ENCODE results near the gene SORCS3.

DNA sequence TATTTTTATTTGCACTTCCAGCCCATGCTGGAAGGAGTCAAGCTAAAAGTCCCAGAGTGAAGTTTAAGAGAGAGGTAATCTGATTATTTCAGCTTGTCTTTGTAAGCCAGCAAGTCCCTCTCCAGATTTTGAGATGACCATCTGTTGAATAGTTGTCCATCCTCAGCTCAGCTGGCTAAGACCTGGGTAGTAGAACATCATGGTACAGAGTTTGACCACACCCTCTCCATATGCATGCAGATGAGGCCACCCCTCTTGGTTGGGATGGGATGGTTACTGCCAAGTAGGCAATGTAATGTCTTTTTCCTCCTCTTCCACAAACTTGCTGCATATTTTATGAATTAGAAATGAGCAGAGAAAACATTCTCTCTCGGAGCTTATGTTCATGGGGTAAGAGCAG, 639.8 kb downstream of the SORCS3 start:
- TF ChIP-seq, protein P1, sequence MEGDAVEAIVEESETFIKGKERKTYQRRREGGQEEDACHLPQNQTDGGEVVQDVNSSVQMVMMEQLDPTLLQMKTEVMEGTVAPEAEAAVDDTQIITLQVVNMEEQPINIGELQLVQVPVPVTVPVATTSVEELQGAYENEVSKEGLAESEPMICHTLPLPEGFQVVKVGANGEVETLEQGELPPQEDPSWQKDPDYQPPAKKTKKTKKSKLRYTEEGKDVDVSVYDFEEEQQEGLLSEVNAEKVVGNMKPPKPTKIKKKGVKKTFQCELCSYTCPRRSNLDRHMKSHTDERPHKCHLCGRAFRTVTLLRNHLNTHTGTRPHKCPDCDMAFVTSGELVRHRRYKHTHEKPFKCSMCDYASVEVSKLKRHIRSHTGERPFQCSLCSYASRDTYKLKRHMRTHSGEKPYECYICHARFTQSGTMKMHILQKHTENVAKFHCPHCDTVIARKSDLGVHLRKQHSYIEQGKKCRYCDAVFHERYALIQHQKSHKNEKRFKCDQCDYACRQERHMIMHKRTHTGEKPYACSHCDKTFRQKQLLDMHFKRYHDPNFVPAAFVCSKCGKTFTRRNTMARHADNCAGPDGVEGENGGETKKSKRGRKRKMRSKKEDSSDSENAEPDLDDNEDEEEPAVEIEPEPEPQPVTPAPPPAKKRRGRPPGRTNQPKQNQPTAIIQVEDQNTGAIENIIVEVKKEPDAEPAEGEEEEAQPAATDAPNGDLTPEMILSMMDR (optimal IDR thresholded peaks at IDR 0.05 in 1 of 3, IDR thresholded peaks at IDR 0.05 in 1 of 3, conservative IDR thresholded peaks at IDR 0.05 in 1 of 3; ENCODE audit: extremely low read depth in 1 of 3, insufficient read depth in 2 of 3, low read length in 3 of 3) = no peak
- no peak for TF ChIP-seq EZH2 (IDR thresholded peaks at IDR 0.05; ENCODE audit: low read length)
